Mesenchymal stem cell (in vitro differentiated cells and primary cell): ENCODE measurements around the gene STRBP.
"Not testable (repeated sequence)": the region's sequence is repeated elsewhere in the genome, so short reads cannot be mapped to it uniquely, and the experiment has no call there.

Experiments
- DNase-seq: peaks from one replicate; pipeline ENCODE4 v3.0.0-alpha.2; 2013
- H2AFZ ChIP-seq: one replicate; pipeline ENCODE4 v1.6.1; 2013; ENCODE audit warnings: low read depth, mild to moderate bottlenecking, control low read depth, inconsistent platforms, low read length, moderate library complexity
- H2AK5ac ChIP-seq: 2 replicates; pipeline ENCODE4 v1.6.1; 2013; ENCODE audit warnings: low read length, moderate library complexity, mild to moderate bottlenecking, inconsistent platforms; ENCODE audit not compliant: severe bottlenecking
- H2BK120ac ChIP-seq: one replicate; pipeline ENCODE4 v1.6.1; 2013; ENCODE audit warnings: low read depth, mild to moderate bottlenecking, inconsistent platforms, low read length, moderate library complexity
- H2BK12ac ChIP-seq, 2 experiments: one replicate each; pipeline ENCODE4 v1.6.1; 2013; ENCODE audit warnings: inconsistent platforms in 2 of 2, low read length in 2 of 2, mild to moderate bottlenecking in 2 of 2, moderate library complexity in 2 of 2, control low read depth in 1 of 2
- H2BK15ac ChIP-seq: one replicate; pipeline ENCODE4 v1.6.1; 2013; ENCODE audit warnings: mild to moderate bottlenecking, low read depth, inconsistent platforms; ENCODE audit not compliant: poor library complexity, severe bottlenecking
- H2BK5ac ChIP-seq: 2 replicates; pipeline ENCODE4 v1.6.1; 2013; ENCODE audit warnings: low read depth, mild to moderate bottlenecking, low read length, control low read depth, inconsistent platforms; ENCODE audit not compliant: poor library complexity, severe bottlenecking
- H3K14ac ChIP-seq, 2 experiments: one replicate each; pipeline ENCODE4 v1.6.1; 2013; ENCODE audit warnings: inconsistent platforms in 2 of 2, low read length in 2 of 2, control low read depth in 1 of 2, mild to moderate bottlenecking in 1 of 2, moderate library complexity in 1 of 2
- H3K18ac ChIP-seq, 2 experiments: one replicate each; pipeline ENCODE4 v1.6.1; 2013; ENCODE audit warnings: inconsistent platforms in 2 of 2, low read length in 2 of 2, control low read depth in 1 of 2, low read depth in 1 of 2, mild to moderate bottlenecking in 1 of 2
- H3K23ac ChIP-seq, 2 experiments: one replicate each; pipeline ENCODE4 v1.6.1; 2013; ENCODE audit warnings: inconsistent platforms in 2 of 2, low read length in 2 of 2, mild to moderate bottlenecking in 2 of 2, moderate library complexity in 2 of 2, control low read depth in 1 of 2
- H3K27ac ChIP-seq: 2 replicates; pipeline ENCODE4 v1.5.1; 2013; ENCODE audit warnings: mild to moderate bottlenecking, moderate library complexity, low read length, control low read depth, inconsistent platforms; ENCODE audit not compliant: poor library complexity, severe bottlenecking
- H3K27me3 ChIP-seq, 2 experiments: 2 replicates each; pipeline versions ENCODE4 v1.6.1 to v1.7.0; 2013; ENCODE audit warnings: low read length in 2 of 2, mild to moderate bottlenecking in 2 of 2, moderate library complexity in 2 of 2, control low read depth in 1 of 2, inconsistent platforms in 1 of 2; ENCODE audit not compliant: control insufficient read depth in 1 of 2, insufficient read depth in 1 of 2
- H3K36me3 ChIP-seq, 2 experiments: 2 replicates each; pipeline versions ENCODE4 v1.6.1 to v1.7.0; 2013; ENCODE audit warnings: low read length in 2 of 2, control low read depth in 1 of 2, inconsistent platforms in 1 of 2, low read depth in 1 of 2, mild to moderate bottlenecking in 1 of 2; ENCODE audit not compliant: insufficient read depth in 2 of 2, control insufficient read depth in 1 of 2
- H3K4ac ChIP-seq, 2 experiments: one replicate each; pipeline ENCODE4 v1.6.1; 2013; ENCODE audit warnings: inconsistent platforms in 2 of 2, low read length in 2 of 2, mild to moderate bottlenecking in 2 of 2, moderate library complexity in 2 of 2, control low read depth in 1 of 2, low read depth in 1 of 2
- H3K4me1 ChIP-seq: 2 replicates; pipeline ENCODE4 v1.6.1; 2013; ENCODE audit warnings: low read depth, low read length, control low read depth; ENCODE audit not compliant: control insufficient read depth, insufficient read depth
- H3K4me2 ChIP-seq: 2 replicates; pipeline ENCODE4 v1.6.1; 2013; ENCODE audit warnings: low read length, mild to moderate bottlenecking, inconsistent platforms; ENCODE audit not compliant: poor library complexity, severe bottlenecking
- H3K4me3 ChIP-seq, 2 experiments: 2 replicates each; pipeline versions ENCODE4 v1.5.1 to v1.7.0; 2013; ENCODE audit warnings: low read length in 2 of 2, mild to moderate bottlenecking in 2 of 2, control low read depth in 1 of 2, low read depth in 1 of 2; ENCODE audit not compliant: insufficient read depth in 1 of 2
- H3K79me1 ChIP-seq: replicated peaks from 2 replicates; pipeline ENCODE4 v1.6.1; 2013; ENCODE audit warnings: mild to moderate bottlenecking, control low read depth, low read length, inconsistent platforms; ENCODE audit not compliant: poor library complexity, severe bottlenecking
- H3K9ac ChIP-seq: 2 replicates; pipeline ENCODE4 v1.7.0; 2013; ENCODE audit warnings: mild to moderate bottlenecking, low read length, moderate library complexity
- H3K9me3 ChIP-seq: 2 replicates; pipeline ENCODE4 v1.7.0; 2013; ENCODE audit warnings: mild to moderate bottlenecking, low read length; ENCODE audit not compliant: control insufficient read depth
- H4K8ac ChIP-seq: one replicate; pipeline ENCODE4 v1.6.1; 2013; ENCODE audit warnings: inconsistent platforms, mild to moderate bottlenecking, low read length, moderate library complexity
- H4K91ac ChIP-seq: one replicate; pipeline ENCODE4 v1.6.1; 2013; ENCODE audit warnings: mild to moderate bottlenecking, low read length, inconsistent platforms
- WGBS: methylation state at CpG from one replicate; pipeline ENCODE4 v1.1.7; 2013; ENCODE audit warnings: mixed read lengths; 5-methylcytosine and 5-hydroxymethylcytosine counted together

STRBP gene

DNA sequence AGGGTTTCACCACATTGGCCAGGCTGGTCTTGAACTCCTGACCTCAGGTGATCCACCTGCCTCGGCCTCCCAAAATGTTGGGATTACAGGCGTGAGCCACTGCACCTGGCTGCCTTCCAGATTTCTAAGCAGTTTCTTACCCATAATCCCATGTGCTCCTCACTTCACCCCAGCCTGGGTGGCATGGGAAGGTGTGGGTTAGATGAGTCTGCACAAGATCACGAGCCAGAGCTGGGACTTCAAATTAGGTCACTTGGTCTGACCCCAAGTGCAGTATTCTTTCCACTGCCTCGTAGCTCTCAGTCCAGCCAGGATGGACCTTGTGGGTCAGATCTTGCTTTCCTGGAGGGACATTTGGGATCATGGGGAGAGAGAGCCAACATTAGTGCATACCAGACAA lies 37.5 kb upstream of the STRBP start:
- Histone ChIP-seq H3K4me3 (no peak overlapping the region), H3K27me3 (peaks cover 7 to 22% of the 10 kb centered on the region in 2 experiments), H2BK5ac (no peak overlapping the region), H3K4me2 (no peak overlapping the region), H3K79me1 (no peaks in the 10 kb centered on the region), H3K4ac (no peak overlapping the region), H4K91ac (no peak overlapping the region), H2BK12ac (no peak overlapping the region), H3K14ac (no peak overlapping the region), H2AK5ac (no peak overlapping the region), H2BK15ac (no peak overlapping the region), H3K9ac (no peak overlapping the region), H3K36me3 (no peaks in the 10 kb centered on the region), H2AFZ (no peak overlapping the region), H2BK120ac (no peak overlapping the region), H3K9me3 (no peaks in the 10 kb centered on the region), H3K27ac (no peak overlapping the region), H4K8ac (no peak overlapping the region), H3K18ac (no peak overlapping the region), H3K4me1 (peaks cover 2% of the 10 kb centered on the region), H3K23ac (no peak overlapping the region)
- 83% methylated on average over 2 of the region's 4 CpGs for WGBS
- DNase-seq: no peak

GRCh38 chr9:123304340-123304691 lies 35.9 kb upstream of the STRBP start:
- H3K14ac ChIP-seq: no peak overlapping the region
- no peak overlapping the region for H3K27ac ChIP-seq
- no peak overlapping the region for H4K8ac ChIP-seq
- H2AK5ac ChIP-seq: no peak overlapping the region
- H3K36me3 ChIP-seq: no peaks in the 10 kb centered on the region
- no peak for DNase-seq
- no peaks in the 10 kb centered on the region for H3K9me3 ChIP-seq
- no peak overlapping the region for H3K4me3 ChIP-seq
- peaks cover 9 to 29% of the 10 kb centered on the region in 2 experiments for H3K27me3 ChIP-seq
- no peak overlapping the region for H2BK5ac ChIP-seq
- H3K23ac ChIP-seq: no peak overlapping the region
- H2AFZ ChIP-seq: no peak overlapping the region
- H2BK120ac ChIP-seq: no peak overlapping the region
- H2BK12ac ChIP-seq: no peak overlapping the region
- H3K9ac ChIP-seq: no peak overlapping the region
- no peak overlapping the region for H3K18ac ChIP-seq
- no peak overlapping the region for H3K4me2 ChIP-seq
- H4K91ac ChIP-seq: no peak overlapping the region
- 83% methylated on average over 4 of the region's 4 CpGs for WGBS
- H2BK15ac ChIP-seq: no peak overlapping the region
- no peaks in the 10 kb centered on the region for H3K79me1 ChIP-seq
- no peak overlapping the region for H3K4ac ChIP-seq
- H3K4me1 ChIP-seq: peaks cover 2% of the 10 kb centered on the region

DNA sequence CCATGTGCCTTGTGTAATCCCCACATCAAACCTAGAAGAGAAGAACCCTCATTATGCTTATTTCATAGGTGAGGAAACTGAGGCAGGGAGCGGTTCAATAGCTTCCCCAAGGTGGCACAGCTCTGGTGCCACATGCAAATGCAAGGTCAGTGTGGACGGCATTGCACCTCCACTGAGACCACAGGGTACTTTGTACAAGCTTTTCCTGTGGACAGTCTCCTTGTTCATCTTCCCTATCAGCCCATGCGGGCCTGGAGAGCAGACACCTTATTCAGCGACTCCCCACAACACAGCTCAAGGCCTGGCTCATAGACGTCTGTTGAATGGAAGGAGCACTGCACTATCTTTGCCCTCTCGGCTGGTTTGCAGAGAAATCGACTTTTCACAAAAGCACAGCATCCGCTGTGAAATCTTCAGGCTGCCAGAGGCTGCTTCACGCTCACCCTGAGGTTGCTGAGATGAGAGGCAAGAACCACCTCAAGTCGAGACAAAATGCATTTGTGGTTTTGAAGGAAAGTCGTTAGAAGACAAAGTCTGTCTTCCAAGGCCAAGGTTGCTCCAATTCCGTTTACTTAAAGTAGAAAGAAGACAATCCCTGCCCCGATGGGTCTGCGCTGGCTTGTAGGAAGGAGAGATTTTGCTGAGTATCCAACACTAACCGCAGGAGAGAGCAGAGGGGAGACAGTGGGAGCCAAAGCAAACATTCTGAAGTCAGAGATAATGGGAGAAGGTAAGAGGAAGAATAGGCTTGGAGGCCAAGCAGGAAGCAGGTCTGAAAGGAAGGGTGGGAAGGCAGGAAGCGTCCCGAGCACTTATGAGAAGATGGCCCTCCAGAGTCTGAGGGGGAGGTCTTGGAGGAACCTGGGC lies 34.2 kb upstream of the STRBP start:
- H2BK15ac ChIP-seq: no peak overlapping the region
- DNase-seq: no peak
- H3K18ac ChIP-seq: no peak overlapping the region
- no peak overlapping the region for H4K8ac ChIP-seq
- no peaks in the 10 kb centered on the region for H3K9me3 ChIP-seq
- H2BK5ac ChIP-seq: no peak overlapping the region
- no peak overlapping the region for H3K14ac ChIP-seq
- no peaks in the 10 kb centered on the region for H3K79me1 ChIP-seq
- H3K27ac ChIP-seq: no peak overlapping the region
- no peak overlapping the region for H2BK12ac ChIP-seq
- no peaks in the 10 kb centered on the region for H3K36me3 ChIP-seq
- 86% methylated on average over 17 of the region's 17 CpGs for WGBS
- no peak overlapping the region for H3K9ac ChIP-seq
- H3K4ac ChIP-seq: no peak overlapping the region
- H4K91ac ChIP-seq: no peak overlapping the region
- no peak overlapping the region for H3K4me3 ChIP-seq
- no peak overlapping the region for H2BK120ac ChIP-seq
- no peak overlapping the region for H3K23ac ChIP-seq
- no peak overlapping the region for H3K4me2 ChIP-seq
- H2AFZ ChIP-seq: no peak overlapping the region
- H3K27me3 ChIP-seq: peaks cover 9 to 29% of the 10 kb centered on the region in 2 experiments
- H2AK5ac ChIP-seq: no peak overlapping the region
- peaks cover 2% of the 10 kb centered on the region for H3K4me1 ChIP-seq

GRCh38 chr9:123301936-123302335 lies 33.5 kb upstream of the STRBP start:
- not testable (repeated sequence) for H3K18ac ChIP-seq, H3K14ac ChIP-seq, H3K9ac ChIP-seq, H2BK5ac ChIP-seq, H2AK5ac ChIP-seq, H2BK15ac ChIP-seq, H4K8ac ChIP-seq, DNase-seq, H2AFZ ChIP-seq, H3K79me1 ChIP-seq, H2BK12ac ChIP-seq, H3K23ac ChIP-seq, H3K4me3 ChIP-seq, H3K36me3 ChIP-seq, H3K4ac ChIP-seq, H4K91ac ChIP-seq, H3K4me2 ChIP-seq, H3K27ac ChIP-seq, H3K4me1 ChIP-seq, H2BK120ac ChIP-seq, H3K9me3 ChIP-seq
- peaks cover 9 to 29% of the 10 kb centered on the region in 2 experiments for H3K27me3 ChIP-seq
- 84% methylated on average over 13 of the region's 13 CpGs for WGBS
